Subcutaneous adipose tissue (tissue), 4 donors: ENCODE results near the gene PRDM5. TPM values are rescaled to one million over a fixed set of nuclear protein-coding genes. Genes with fewer than 3 reads are reported as not detected.

ENCODE experiments used
- total RNA-seq, 4 donors: library from RNA; depleted of rRNA; stranded (reverse); fragments of >200 nt; gene quantifications; one replicate each; pipeline ENCODE4 v1.1.0, GENCODE V29; 2016
- TF ChIP-seq, protein P1 (sequence below): fragments of 450-650 bp; IDR thresholded peaks from one replicate; pipeline ENCODE4 v1.5.1; 2016; ENCODE audit warnings: low read depth, mild to moderate bottlenecking, control low read depth, antibody characterized with exemption, moderate library complexity

Gene PRDM5
- 10 to 100 TPM in 2 of 4 donors, 1 to 10 TPM in 2; 7.3 to 15.4 (median 11.1) TPM for total RNA-seq

DNA sequence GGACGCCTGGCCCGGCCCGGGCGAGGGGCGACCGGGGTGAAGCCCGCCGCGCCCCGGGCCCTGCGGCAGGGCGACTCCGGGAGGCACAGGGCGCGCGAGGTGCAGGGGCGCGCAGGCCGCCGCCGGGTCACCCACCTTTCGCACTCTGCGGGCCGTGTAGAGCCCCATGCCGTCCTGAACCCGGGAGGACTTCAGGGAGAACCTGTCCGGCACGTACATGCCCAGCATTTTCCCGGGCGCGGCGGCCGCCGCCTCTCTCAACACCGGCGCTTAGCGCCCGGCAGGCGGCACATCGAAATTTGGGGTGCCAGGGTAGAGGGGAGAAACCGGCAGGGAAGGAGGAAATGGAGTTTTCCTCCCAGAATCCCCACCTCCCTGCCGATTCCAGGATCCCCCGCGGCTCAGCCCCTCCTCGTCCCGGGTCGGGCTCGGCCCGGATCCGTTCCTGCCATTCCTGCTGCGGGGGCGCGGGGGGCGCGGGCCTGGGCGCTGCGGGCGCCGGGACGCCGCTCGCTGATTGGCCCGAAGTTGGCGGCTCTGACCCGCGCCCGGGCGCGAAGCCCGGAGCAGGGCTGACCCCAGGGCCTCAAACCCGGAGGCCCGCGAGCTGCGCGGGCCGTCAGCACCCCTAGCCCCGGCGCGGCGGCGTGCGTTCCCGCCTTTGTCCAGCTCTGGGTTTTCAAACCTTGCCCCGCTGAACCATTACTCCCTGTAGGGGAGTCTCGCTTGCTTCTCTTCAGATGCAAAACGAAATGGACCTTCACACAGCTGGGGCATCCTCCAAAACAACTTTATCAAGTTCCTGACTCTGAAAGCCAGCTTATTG lies at the start of gene PRDM5:
PRDM5 (minus strand) TSS at position 346 of the 826 bp plus-strand sequence; CDS start at position 228, 118 bp downstream.
- TF ChIP-seq, protein P1, sequence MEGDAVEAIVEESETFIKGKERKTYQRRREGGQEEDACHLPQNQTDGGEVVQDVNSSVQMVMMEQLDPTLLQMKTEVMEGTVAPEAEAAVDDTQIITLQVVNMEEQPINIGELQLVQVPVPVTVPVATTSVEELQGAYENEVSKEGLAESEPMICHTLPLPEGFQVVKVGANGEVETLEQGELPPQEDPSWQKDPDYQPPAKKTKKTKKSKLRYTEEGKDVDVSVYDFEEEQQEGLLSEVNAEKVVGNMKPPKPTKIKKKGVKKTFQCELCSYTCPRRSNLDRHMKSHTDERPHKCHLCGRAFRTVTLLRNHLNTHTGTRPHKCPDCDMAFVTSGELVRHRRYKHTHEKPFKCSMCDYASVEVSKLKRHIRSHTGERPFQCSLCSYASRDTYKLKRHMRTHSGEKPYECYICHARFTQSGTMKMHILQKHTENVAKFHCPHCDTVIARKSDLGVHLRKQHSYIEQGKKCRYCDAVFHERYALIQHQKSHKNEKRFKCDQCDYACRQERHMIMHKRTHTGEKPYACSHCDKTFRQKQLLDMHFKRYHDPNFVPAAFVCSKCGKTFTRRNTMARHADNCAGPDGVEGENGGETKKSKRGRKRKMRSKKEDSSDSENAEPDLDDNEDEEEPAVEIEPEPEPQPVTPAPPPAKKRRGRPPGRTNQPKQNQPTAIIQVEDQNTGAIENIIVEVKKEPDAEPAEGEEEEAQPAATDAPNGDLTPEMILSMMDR = no peak

DNA sequence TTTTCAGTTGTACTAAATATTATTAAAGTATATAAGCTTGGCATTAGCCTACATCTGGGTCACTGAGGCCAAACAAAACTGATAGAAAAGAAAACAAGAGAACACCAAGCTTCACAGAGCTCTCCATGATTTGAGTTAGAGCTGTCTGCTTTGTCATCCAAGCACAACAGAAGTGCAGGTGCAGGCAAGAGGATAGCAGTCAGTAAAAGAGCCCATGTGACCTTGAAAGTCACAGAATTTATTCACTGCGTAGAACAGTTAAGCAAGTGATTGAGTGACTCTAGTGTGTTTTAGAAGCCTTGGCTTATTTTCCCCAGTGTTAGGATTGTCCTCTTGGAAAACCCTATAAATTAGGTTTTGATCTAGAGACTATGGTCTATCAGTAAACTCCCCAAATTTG lies 49.4 kb upstream of the PRDM5 start:
- TF ChIP-seq, protein P1 = no peak

DNA sequence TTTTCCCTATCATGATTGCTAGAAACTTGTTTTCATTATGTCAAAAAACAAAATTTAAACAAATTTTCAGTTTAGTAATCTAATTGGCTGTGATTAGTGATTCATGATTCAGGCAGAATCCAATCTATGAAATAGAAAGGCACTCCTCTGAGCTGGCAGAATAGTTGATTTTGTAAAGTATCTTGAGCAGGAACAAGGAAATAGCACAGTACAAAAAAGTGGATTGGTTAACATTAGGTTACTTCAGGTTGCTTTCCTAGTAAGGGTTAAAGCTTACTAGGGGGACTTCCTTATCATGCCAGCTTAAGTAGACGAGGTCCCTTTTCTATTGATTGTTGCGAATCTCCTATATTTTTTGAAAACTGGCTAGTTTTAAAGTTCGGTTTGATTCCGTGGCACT lies 43.4 kb upstream of the PRDM5 start:
- TF ChIP-seq, protein P1 = no peak

DNA sequence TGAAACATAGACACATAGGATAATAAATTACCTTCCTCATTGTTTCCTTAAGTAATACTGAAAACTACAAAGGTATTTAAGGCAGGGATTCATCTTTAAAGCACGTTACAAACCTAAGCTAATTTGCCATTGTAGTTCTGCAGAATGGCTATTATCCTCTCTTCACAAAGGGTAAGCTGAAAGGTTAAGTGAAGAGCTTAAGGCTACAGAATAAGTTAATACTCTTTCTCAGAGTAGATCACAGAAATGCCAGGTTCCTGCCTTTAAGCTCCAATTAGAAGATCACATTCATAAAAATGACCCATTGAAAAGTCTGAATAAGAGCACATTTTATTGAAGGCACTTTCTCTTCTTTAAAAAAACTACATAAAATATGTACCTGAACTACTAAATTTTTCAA lies 42.1 kb upstream of the PRDM5 start:
- TF ChIP-seq, protein P1 = no peak

DNA sequence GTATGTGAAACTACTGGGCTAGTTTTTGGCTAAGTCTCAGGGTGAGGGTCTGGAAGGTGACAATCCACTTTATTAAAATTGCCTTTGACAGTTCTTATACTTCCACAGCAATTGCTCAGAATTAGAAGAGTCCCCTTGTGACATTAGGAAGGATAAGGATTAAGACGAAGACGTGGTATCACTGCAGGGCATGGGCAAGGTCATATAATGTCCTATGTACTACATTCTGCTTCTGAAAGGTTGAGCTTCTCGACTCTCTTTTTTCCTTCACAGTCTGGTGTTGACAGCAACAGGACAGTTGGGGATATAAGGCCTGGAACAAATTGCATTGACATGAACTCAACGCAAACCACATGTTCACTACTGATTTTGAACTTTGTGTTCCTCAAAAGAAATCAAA lies 40.9 kb upstream of the PRDM5 start:
- TF ChIP-seq, protein P1 = no peak

DNA sequence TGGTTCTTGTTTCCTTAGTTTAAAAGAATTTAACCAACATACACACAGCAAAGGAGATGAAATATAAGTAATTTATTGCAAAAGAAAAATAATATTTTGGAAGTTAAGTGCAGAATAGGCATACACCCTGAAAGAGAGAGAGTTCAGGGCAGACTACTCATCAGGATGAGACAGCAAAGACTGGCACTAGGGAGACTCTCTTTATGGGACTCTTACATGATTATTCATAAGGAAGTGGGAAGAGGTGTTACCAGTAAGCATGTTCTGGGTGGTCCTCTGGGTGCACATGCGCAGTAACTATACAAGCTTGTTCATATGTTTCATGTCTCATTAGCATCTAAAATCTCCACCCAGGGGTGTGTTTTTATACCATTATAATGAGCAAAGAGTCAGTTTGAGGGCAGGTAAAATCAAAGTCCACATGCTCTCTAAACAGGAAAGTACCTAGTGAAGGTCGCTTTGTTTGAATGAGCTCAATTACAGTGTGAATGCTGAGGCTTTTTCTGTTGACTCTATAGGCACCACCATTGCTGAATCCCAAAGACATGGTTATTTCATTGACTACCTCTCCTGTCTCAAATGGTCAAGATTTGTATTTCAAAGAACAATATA lies 38.2 kb upstream of the PRDM5 start:
- TF ChIP-seq, protein P1 = no peak

DNA sequence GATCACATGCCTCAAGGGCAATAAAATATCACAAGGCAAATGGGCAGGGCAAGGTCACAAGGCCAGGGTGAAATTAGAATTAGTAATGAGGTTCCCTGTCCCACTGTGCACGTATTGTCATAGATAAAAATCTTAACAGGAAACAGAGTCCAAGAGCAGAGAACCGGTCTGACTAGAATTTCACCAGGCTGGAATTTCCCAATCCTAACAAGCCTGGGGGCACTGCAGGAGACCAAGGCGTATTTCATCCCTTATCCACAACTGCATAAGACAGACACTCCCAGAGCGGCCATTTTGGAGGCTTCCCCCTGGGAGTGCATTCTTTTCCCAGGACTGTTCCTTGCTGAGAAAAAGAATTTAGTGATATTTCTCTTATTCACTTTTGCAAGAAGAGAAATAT lies 25.9 kb upstream of the PRDM5 start:
- TF ChIP-seq, protein P1 = no peak
